BLaER1 (cell line): ENCODE results near the gene RNF43.
A peak's percentile ranks its signal among the peaks of the same experiment; 100 is the strongest.

Source experiments
- H3K27ac ChIP-seq: shearing (Covaris generic); formaldehyde crosslinking; 2 replicates; pipeline ENCODE4 v1.8.1; 2022
- H3K27me3 ChIP-seq: shearing (Covaris generic); formaldehyde crosslinking; 2 replicates; pipeline ENCODE4 v1.8.1; 2022
- H3K36me3 ChIP-seq: shearing (Covaris generic); formaldehyde crosslinking; 2 replicates; pipeline ENCODE4 v1.8.1; 2022
- H3K4me1 ChIP-seq: shearing (Covaris generic); formaldehyde crosslinking; 2 replicates; pipeline ENCODE4 v1.8.1; 2022
- H3K4me2 ChIP-seq: shearing (Covaris generic); formaldehyde crosslinking; 2 replicates; pipeline ENCODE4 v1.8.1; 2022
- H3K4me3 ChIP-seq: shearing (Covaris generic); formaldehyde crosslinking; 2 replicates; pipeline ENCODE4 v1.8.1; 2022
- H3K9ac ChIP-seq: shearing (Covaris generic); formaldehyde crosslinking; 2 replicates; pipeline ENCODE4 v1.8.1; 2022
- H3K9me3 ChIP-seq: shearing (Covaris generic); formaldehyde crosslinking; 2 replicates; pipeline ENCODE4 v1.8.1; 2022
- H4K20me1 ChIP-seq: shearing (Covaris generic); formaldehyde crosslinking; 2 replicates; pipeline ENCODE4 v1.8.1; 2022
- Cebpa-rat ChIP-seq: shearing (Covaris generic); IDR thresholded peaks from 2 replicates; pipeline ENCODE4 v1.8.1; 2022

RNF43 gene

GRCh38 chr17:58376472-58377000 is 40.8 kb downstream of the RNF43 start:
- Histone ChIP-seq H4K20me1 (no peaks in the 10 kb centered on the region), H3K4me2 (no peak overlapping the region), H3K27ac (no peak overlapping the region), H3K9me3 (no peaks in the 10 kb centered on the region), H3K4me1 (peaks cover 21% of the 10 kb centered on the region), H3K4me3 (no peak overlapping the region), H3K27me3 (no peaks in the 10 kb centered on the region), H3K9ac (no peak overlapping the region), H3K36me3 (no peaks in the 10 kb centered on the region)
- TF ChIP-seq Cebpa-rat, result no peak

GRCh38 chr17:58375811-58376210 is 41.5 kb downstream of the RNF43 start:
- Histone ChIP-seq H3K9me3 (no peaks in the 10 kb centered on the region), H3K4me2 (no peak overlapping the region), H3K4me3 (no peak overlapping the region), H3K36me3 (no peaks in the 10 kb centered on the region), H4K20me1 (no peaks in the 10 kb centered on the region; the same call in 1 of the 2 replicates), H3K27me3 (no peaks in the 10 kb centered on the region), H3K4me1 (peaks cover 21% of the 10 kb centered on the region), H3K9ac (no peak overlapping the region), H3K27ac (no peak overlapping the region)
- no peak for TF ChIP-seq Cebpa-rat

GRCh38 chr17:58375256-58375655 is 42.1 kb downstream of the RNF43 start:
- H3K4me2 ChIP-seq, result no peak overlapping the region
- no peak for TF ChIP-seq Cebpa-rat
- H3K27ac ChIP-seq, result no peak overlapping the region
- H3K27me3 ChIP-seq, result no peaks in the 10 kb centered on the region
- no peak overlapping the region for H3K9ac ChIP-seq
- no peaks in the 10 kb centered on the region for H3K36me3 ChIP-seq
- peaks cover 24% of the 10 kb centered on the region for H3K4me1 ChIP-seq
- H4K20me1 ChIP-seq, result no peaks in the 10 kb centered on the region; the same call in 1 of the 2 replicates
- no peak overlapping the region for H3K4me3 ChIP-seq
- H3K9me3 ChIP-seq, result no peaks in the 10 kb centered on the region

- no peak overlapping the region for H3K4me3 ChIP-seq
- no peaks in the 10 kb centered on the region; the same call in 1 of the 2 replicates for H4K20me1 ChIP-seq
- no peak overlapping the region for H3K27ac ChIP-seq
- no peaks in the 10 kb centered on the region for H3K27me3 ChIP-seq
- no peak overlapping the region for H3K4me2 ChIP-seq
- peaks cover 24% of the 10 kb centered on the region for H3K4me1 ChIP-seq
- H3K9ac ChIP-seq, result no peak overlapping the region
- no peak for TF ChIP-seq Cebpa-rat
- no peaks in the 10 kb centered on the region for H3K9me3 ChIP-seq
- H3K36me3 ChIP-seq, result no peaks in the 10 kb centered on the region
Measured at GRCh38 chr17:58373923-58374322, 43.4 kb downstream of the RNF43 start.

- Histone ChIP-seq H3K36me3 (no peaks in the 10 kb centered on the region), H3K4me1 (peaks cover 20% of the 10 kb centered on the region), H3K4me2 (no peak overlapping the region), H3K27ac (no peak overlapping the region), H3K27me3 (no peaks in the 10 kb centered on the region), H3K4me3 (no peak overlapping the region), H3K9me3 (no peaks in the 10 kb centered on the region), H4K20me1 (no peaks in the 10 kb centered on the region; the same call in 1 of the 2 replicates), H3K9ac (no peak overlapping the region)
- TF ChIP-seq Cebpa-rat, result no peak
Measured at GRCh38 chr17:58373003-58373402, 44.3 kb downstream of the RNF43 start.

GRCh38 chr17:58371300-58371950 is 45.9 kb downstream of the RNF43 start:
- no peak for TF ChIP-seq Cebpa-rat
- Histone ChIP-seq H3K4me2 (no peak overlapping the region), H3K27me3 (no peaks in the 10 kb centered on the region), H3K4me3 (no peak overlapping the region), H3K27ac (no peak overlapping the region), H3K4me1 (peaks cover 20% of the 10 kb centered on the region), H4K20me1 (no peaks in the 10 kb centered on the region; the same call in 1 of the 2 replicates), H3K9me3 (no peaks in the 10 kb centered on the region), H3K9ac (no peak overlapping the region), H3K36me3 (no peaks in the 10 kb centered on the region)

- Histone ChIP-seq H3K27ac (no peak overlapping the region), H3K36me3 (no peaks in the 10 kb centered on the region), H3K9ac (no peak overlapping the region), H3K4me1 (peaks cover 20% of the 10 kb centered on the region), H3K4me3 (no peak overlapping the region), H3K4me2 (0 out of 2 replicates have a peak overlapping the region, but pooled peaks have one; percentile 10), H3K27me3 (no peaks in the 10 kb centered on the region), H3K9me3 (no peaks in the 10 kb centered on the region), H4K20me1 (no peaks in the 10 kb centered on the region; the same call in 1 of the 2 replicates)
- TF ChIP-seq Cebpa-rat, result no peak
Measured at GRCh38 chr17:58370716-58371115, 46.6 kb downstream of the RNF43 start.

GRCh38 chr17:58370309-58370708 is 47.0 kb downstream of the RNF43 start:
- Histone ChIP-seq H3K9ac (no peak overlapping the region), H3K27ac (no peak overlapping the region), H3K9me3 (no peaks in the 10 kb centered on the region), H3K4me1 (peaks cover 20% of the 10 kb centered on the region), H3K36me3 (no peaks in the 10 kb centered on the region), H4K20me1 (no peaks in the 10 kb centered on the region; the same call in 1 of the 2 replicates), H3K27me3 (no peaks in the 10 kb centered on the region), H3K4me3 (no peak overlapping the region), H3K4me2 (peak overlapping the region; percentile 10; the same call in 1 of the 2 replicates)
- no peak for TF ChIP-seq Cebpa-rat

GRCh38 chr17:58369214-58370031 is 47.9 kb downstream of the RNF43 start:
- no peak overlapping the region for H3K27ac ChIP-seq
- H3K4me1 ChIP-seq, result peaks cover 29% of the 10 kb centered on the region
- H3K27me3 ChIP-seq, result no peaks in the 10 kb centered on the region
- no peaks in the 10 kb centered on the region for H3K9me3 ChIP-seq
- no peak overlapping the region for H3K9ac ChIP-seq
- H4K20me1 ChIP-seq, result no peaks in the 10 kb centered on the region; the same call in 1 of the 2 replicates
- H3K4me2 ChIP-seq, result no peak overlapping the region
- TF ChIP-seq Cebpa-rat, result no peak
- no peak overlapping the region for H3K4me3 ChIP-seq
- H3K36me3 ChIP-seq, result no peaks in the 10 kb centered on the region

- Histone ChIP-seq H4K20me1 (no peaks in the 10 kb centered on the region; the same call in 1 of the 2 replicates), H3K9ac (no peak overlapping the region), H3K27ac (no peak overlapping the region)
Measured at GRCh38 chr17:58368860-58369213, 48.5 kb downstream of the RNF43 start.

More at GRCh38 chr17:58368860-58369213, 48.5 kb downstream of the RNF43 start:
- Histone ChIP-seq H3K9me3 (no peaks in the 10 kb centered on the region), H3K4me1 (peaks cover 35% of the 10 kb centered on the region), H3K4me3 (no peak overlapping the region), H3K4me2 (no peak overlapping the region), H3K27me3 (no peaks in the 10 kb centered on the region), H3K36me3 (no peaks in the 10 kb centered on the region)
- no peak for TF ChIP-seq Cebpa-rat
